Prostate gland (tissue), 2 donors: ENCODE results near the gene FXYD1. TPM values are rescaled to one million over a fixed set of nuclear protein-coding genes. Genes with fewer than 3 reads are reported as not detected.

Experiments used
- DNase-seq: peaks from one replicate; pipeline ENCODE4 v3.0.0-alpha.2; 2019; ENCODE audit warnings: low spot score
- H3K27ac ChIP-seq, 2 donors: fragments of 200-600 bp; sonication (generic); 2 replicates each; pipeline ENCODE4 v1.5.1; 2017 to 2019
- H3K27me3 ChIP-seq: fragments of 200-600 bp; sonication (generic); replicated peaks from 2 replicates; pipeline ENCODE4 v1.5.1; 2019; ENCODE audit not compliant: insufficient read depth
- H3K36me3 ChIP-seq, 2 donors: fragments of 200-600 bp; sonication (generic); 1 replicate in 1 of 2; 2 replicates in 1 of 2; pipeline versions ENCODE4 v1.5.1 to v1.8.1; 2017 to 2019
- H3K4me1 ChIP-seq: fragments of 200-600 bp; sonication (generic); replicated peaks from 2 replicates; pipeline ENCODE4 v1.5.1; 2019
- H3K4me3 ChIP-seq, 2 donors: fragments of 200-600 bp; sonication (generic); 2 replicates each; pipeline ENCODE4 v1.5.1; 2017 to 2019
- H3K9me3 ChIP-seq: fragments of 200-600 bp; sonication (generic); 2 replicates; pipeline ENCODE4 v1.5.1; 2017
- CTCF ChIP-seq, 4 experiments: fragments of 200-600 bp in 2 of 4; fragments of 450-650 bp in 2 of 4; sonication (generic) in 2 of 4; IDR thresholded peaks; 1 replicate in 3 of 4; 2 replicates in 1 of 4; pipeline ENCODE4 v1.5.1; 2016 to 2019; ENCODE audit warnings: antibody characterized with exemption in 4 of 4, mild to moderate bottlenecking in 2 of 4, moderate library complexity in 2 of 4
- POLR2A ChIP-seq: fragments of 450-650 bp; IDR thresholded peaks from one replicate; pipeline ENCODE4 v1.6.1; 2016; ENCODE audit warnings: antibody characterized with exemption, mild to moderate bottlenecking
- POLR2AphosphoS5 ChIP-seq: sonication (generic); formaldehyde crosslinking; IDR thresholded peaks from one replicate; pipeline ENCODE4 v1.6.1; 2017; ENCODE audit warnings: antibody characterized with exemption
- WGBS: methylation state at CpG from one replicate; pipeline ENCODE4 v1.1.5; 2018; 5-methylcytosine and 5-hydroxymethylcytosine counted together
- intact Hi-C: fragments of 100-400 bp; cut with DNase I; formaldehyde crosslinking; loops from one replicate; pipeline ENCODE4 v1.14.2; 2022
- small RNA-seq, 2 donors: library from RNA; depleted of rRNA; stranded (forward); fragments of <200 nt; gene quantifications; one replicate each; pipeline ENCODE3, GENCODE V24; 2016
- total RNA-seq, 2 donors: library from RNA; depleted of rRNA; stranded (reverse); fragments of >200 nt; gene quantifications; one replicate each; pipeline ENCODE4 v1.1.0, GENCODE V29; 2016

Gene FXYD1
- total RNA-seq, 2 donors from 2014 or later = 15.9 to 30.6 TPM

- no peaks in the 10 kb centered on the region for H3K4me1 ChIP-seq
- H3K27me3 ChIP-seq = no peaks in the 10 kb centered on the region
- TF ChIP-seq CTCF (IDR thresholded peaks at IDR 0.05) = no peak
- TF ChIP-seq POLR2A = no peak
- no peak for TF ChIP-seq POLR2AphosphoS5
- H3K4me3 ChIP-seq = no peak overlapping the region
- WGBS = 87% methylated on average over 2 of the region's 2 CpGs
- no peak overlapping the region for H3K27ac ChIP-seq
- DNase-seq = no peak
- no peaks in the 10 kb centered on the region for H3K9me3 ChIP-seq
- intact Hi-C loops = no loop called here
- H3K36me3 ChIP-seq = no peaks in the 10 kb centered on the region
These were observed 46.3 kb downstream of the FXYD1 start for GRCh38 chr19:35184884-35185283.

Small RNA genes within 50 kb of the gene (small RNA-seq; reads per million reads assigned to genes)
- gene AC020907.2 = 0 reads per million in 2 donors

Other genes starting within 250 kb of the FXYD1 start
- gene ZNF30, start 211.9 kb upstream of the FXYD1 start, total RNA-seq = 1 to 10 TPM; 2.3 to 7.2 TPM
- gene ZNF792, start 174.6 kb upstream of the FXYD1 start, total RNA-seq = 1 to 10 TPM; 8.2 to 9.3 TPM
- gene GRAMD1A, start 138.5 kb upstream of the FXYD1 start, total RNA-seq = 100 to 1,000 TPM in 1 of 2 donors, 10 to 100 TPM in 1; 32.2 to 120 TPM
- 10 to 100 TPM in 1 of 2 donors, 1 to 10 TPM in 1; 9.7 to 10.6 TPM for gene SCN1B, start 108.4 kb upstream of the FXYD1 start, total RNA-seq
- 10 to 100 TPM; 14.8 to 22.6 TPM for gene HPN, start 97.1 kb upstream of the FXYD1 start, total RNA-seq
- gene FXYD3, start 23.0 kb upstream of the FXYD1 start, total RNA-seq = 1,000 to 10,000 TPM in 1 of 2 donors, 100 to 1,000 TPM in 1; 365 to 1,352 TPM
- gene LGI4, start 3.8 kb upstream of the FXYD1 start, total RNA-seq = 10 to 100 TPM in 1 of 2 donors, 1 to 10 TPM in 1; 9.1 to 16.3 TPM
- not detected for gene FXYD7, start 4.4 kb downstream of the FXYD1 start, total RNA-seq
- 10 to 100 TPM; 18.8 to 43.2 TPM for gene FXYD5, start 15.9 kb downstream of the FXYD1 start, total RNA-seq
- gene FAM187B, start 89.9 kb downstream of the FXYD1 start, total RNA-seq = 1 to 10 TPM in 1 of 2 donors, not detected in 1; 1.1 TPM
- gene LSR, start 110.2 kb downstream of the FXYD1 start, total RNA-seq = 100 to 1,000 TPM; 119 to 202 TPM
- gene USF2, start 130.1 kb downstream of the FXYD1 start, total RNA-seq = 100 to 1,000 TPM; 107 to 151 TPM
- gene HAMP, start 143.7 kb downstream of the FXYD1 start, total RNA-seq = 1 to 10 TPM; 2.0 to 2.2 TPM
- gene MAG, start 153.3 kb downstream of the FXYD1 start, total RNA-seq = 10 to 100 TPM in 1 of 2 donors, not detected in 1; 13.9 TPM
- gene CD22, start 190.4 kb downstream of the FXYD1 start, total RNA-seq = 10 to 100 TPM in 1 of 2 donors, not detected in 1; 14.0 TPM
- under 1 TPM in 1 of 2 donors, not detected in 1; 0.28 TPM for gene FFAR1, start 209.1 kb downstream of the FXYD1 start, total RNA-seq
- gene FFAR3, start 219.6 kb downstream of the FXYD1 start, total RNA-seq = 1 to 10 TPM in 1 of 2 donors, not detected in 1; 1.6 TPM
- gene GPR42, start 232.2 kb downstream of the FXYD1 start, total RNA-seq = not detected